K562 (cell line): ENCODE results near the gene NOLC1. TPM values are rescaled to one million over a fixed set of nuclear protein-coding genes. Genes with fewer than 3 reads are reported as not detected.

Experiments
- BHLHE40 ChIP-seq: IDR thresholded peaks from 2 replicates; pipeline ENCODE4 v1.6.1; 2011; ENCODE audit warnings: low read length, improper control_type of control experiment
- CHD1 ChIP-seq: fragments of 200-600 bp; sonication (generic); IDR thresholded peaks from one replicate; pipeline ENCODE4 v1.6.1; 2012; ENCODE audit warnings: mild to moderate bottlenecking, moderate library complexity, low read length, inconsistent platforms
- GABPB1 ChIP-seq: sonication (generic); formaldehyde crosslinking; IDR thresholded peaks from 2 replicates; pipeline ENCODE4 v1.8.0; 2022; ENCODE audit warnings: mild to moderate bottlenecking, missing genetic modification reagents
- PHF8 ChIP-seq: fragments of 200-600 bp; sonication (generic); IDR thresholded peaks from 2 replicates; pipeline ENCODE4 v1.6.1; 2012; ENCODE audit warnings: mixed run types, mild to moderate bottlenecking, inconsistent platforms, low read length, moderate library complexity, borderline replicate concordance
- RFX1 ChIP-seq: fragments of 450-650 bp; IDR thresholded peaks from 2 replicates; pipeline ENCODE4 v1.6.1; 2016; ENCODE audit warnings: mild to moderate bottlenecking, moderate library complexity
- SMARCA4 ChIP-seq: fragments of 450-650 bp; IDR thresholded peaks from 2 replicates; pipeline ENCODE4 v1.6.1; 2016
- YY1 ChIP-seq, 3 experiments: IDR thresholded peaks; 2 replicates each; pipeline ENCODE4 v1.6.1; 2011; ENCODE audit warnings: low read length in 2 of 3, mild to moderate bottlenecking in 2 of 3, moderate library complexity in 2 of 3, borderline replicate concordance in 1 of 3, control low read depth in 1 of 3, low read depth in 1 of 3; ENCODE audit not compliant: insufficient read depth in 3 of 3, insufficient replicate concordance in 2 of 3, control insufficient read depth in 1 of 3, insufficient read length in 1 of 3; ENCODE audit errors: extremely low read depth in 1 of 3
- ZBTB33 ChIP-seq: sonication (generic); formaldehyde crosslinking; IDR thresholded peaks from 2 replicates; pipeline ENCODE4 v1.8.1; 2023; ENCODE audit warnings: mild to moderate bottlenecking, missing genetic modification reagents
- polyA plus RNA-seq, 8 experiments: library from polyadenylated mRNA; depleted of rRNA in 4 of 8; stranded (reverse) in 5 of 8; unstranded in 3 of 8; fragments of >200 nt; fragmentation: Nextera tagmentation in 2 of 8; fragmentation: Illumina TruSeq in 1 of 8; extraction: Ambion mirVana in 2 of 8; extraction: Trizol in 1 of 8; gene quantifications; 2 replicates each; pipeline versions ENCODE4 v1.2.1 to v1.2.3, GENCODE V29; 2011 to 2014; ENCODE audit warnings: inconsistent platforms in 1 of 8, missing spikeins in 1 of 8
- total RNA-seq, 7 experiments: library from RNA; depleted of rRNA in 6 of 7; stranded (reverse); fragments of >200 nt in 6 of 7; fragmentation: Illumina TruSeq in 2 of 7; extraction: Trizol in 2 of 7; gene quantifications; 2 replicates each; pipeline versions ENCODE4 v1.2.1 to v1.2.3, GENCODE V29; 2011 to 2021; ENCODE audit warnings: low replicate concordance in 1 of 7
- TF ChIP-seq, protein P1 (sequence below): fragments of 200-800 bp; sonication (Bioruptor generic); IDR thresholded peaks from 2 replicates; pipeline ENCODE4 v1.6.1; 2017; ENCODE audit warnings: missing genetic modification characterization, missing compliant biosample characterization
- TF ChIP-seq, protein P2 (sequence below): fragments of 450-650 bp; IDR thresholded peaks from 2 replicates; pipeline ENCODE4 v1.6.1; 2016; ENCODE audit warnings: mild to moderate bottlenecking, moderate library complexity

Gene NOLC1
- total and polyA plus RNA-seq, 9 of the 15 experiments (the other 6 are each of a cell fraction or from before 2014, with no cell fraction given) = 102 to 310 (median 165) TPM

DNA sequence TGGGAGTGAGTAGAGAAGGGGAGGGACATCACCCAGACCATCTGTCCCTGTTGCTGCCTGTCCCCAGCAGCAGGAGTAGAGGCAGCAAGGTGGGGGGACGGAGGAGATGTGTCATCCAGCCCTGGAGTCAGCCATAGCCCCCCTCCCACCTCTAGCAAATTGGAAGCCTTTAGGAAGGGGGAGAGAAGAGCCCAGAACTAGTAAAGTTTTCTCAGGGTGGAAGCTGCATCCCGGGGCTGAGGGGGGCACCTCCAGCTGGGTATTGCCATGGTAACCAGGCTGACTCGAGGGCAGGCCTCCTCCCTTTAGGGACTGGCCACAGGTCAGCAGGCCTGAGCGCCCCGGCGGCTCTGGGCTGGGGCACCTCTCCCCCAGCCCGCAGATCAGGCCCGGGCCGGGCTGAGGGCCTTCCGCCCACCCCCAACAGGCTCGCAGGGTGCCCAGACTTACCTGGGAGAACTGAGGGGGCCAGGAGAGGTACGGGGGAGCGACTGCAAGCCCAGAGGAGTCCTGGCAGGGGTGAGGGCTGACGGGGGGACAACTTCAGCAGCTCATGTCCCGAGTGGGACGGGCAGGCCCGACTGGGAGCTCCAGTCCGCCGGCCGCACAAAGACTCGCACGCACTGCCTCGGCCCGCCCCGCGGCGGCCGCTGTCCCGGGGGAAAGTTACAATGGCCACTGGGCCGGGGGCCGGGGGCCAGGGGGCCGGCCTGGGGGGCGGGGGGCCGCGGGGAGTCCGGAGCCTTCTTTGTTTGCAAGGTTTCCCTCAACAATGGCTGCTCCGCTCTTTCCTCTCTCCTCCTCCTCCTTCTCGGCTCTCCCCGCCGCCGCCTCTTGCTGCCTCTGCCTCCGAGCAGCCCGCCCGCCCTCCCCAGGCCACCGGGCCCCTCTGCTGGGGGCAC is 38.0 kb upstream of the NOLC1 start (continued):
- TF ChIP-seq, protein P1, sequence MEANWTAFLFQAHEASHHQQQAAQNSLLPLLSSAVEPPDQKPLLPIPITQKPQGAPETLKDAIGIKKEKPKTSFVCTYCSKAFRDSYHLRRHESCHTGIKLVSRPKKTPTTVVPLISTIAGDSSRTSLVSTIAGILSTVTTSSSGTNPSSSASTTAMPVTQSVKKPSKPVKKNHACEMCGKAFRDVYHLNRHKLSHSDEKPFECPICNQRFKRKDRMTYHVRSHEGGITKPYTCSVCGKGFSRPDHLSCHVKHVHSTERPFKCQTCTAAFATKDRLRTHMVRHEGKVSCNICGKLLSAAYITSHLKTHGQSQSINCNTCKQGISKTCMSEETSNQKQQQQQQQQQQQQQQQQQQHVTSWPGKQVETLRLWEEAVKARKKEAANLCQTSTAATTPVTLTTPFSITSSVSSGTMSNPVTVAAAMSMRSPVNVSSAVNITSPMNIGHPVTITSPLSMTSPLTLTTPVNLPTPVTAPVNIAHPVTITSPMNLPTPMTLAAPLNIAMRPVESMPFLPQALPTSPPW (CRISPR knock-in tag) = peak; percentile 62
- TF ChIP-seq BHLHE40 (no peak), YY1 (IDR thresholded peaks at IDR 0.05; ENCODE audit: borderline replicate concordance in 1 of 3, control insufficient read depth in 1 of 3, extremely low read depth in 1 of 3, insufficient read depth in 3 of 3, insufficient read length in 1 of 3, insufficient replicate concordance in 2 of 3, low read depth in 1 of 3, low read length in 2 of 3) (peak in 1 of 3 experiments; percentile 29), ZBTB33 (no peak), CHD1 (peak; percentile 63), SMARCA4 (0 out of 2 replicates have a peak, but pooled peaks have one; percentile 15), GABPB1 (CRISPR knock-in tag) (0 out of 2 replicates have a peak, but pooled peaks have one; percentile 9), PHF8 (0 out of 2 replicates have a peak, but pooled peaks have one; percentile 33), RFX1 (peak; percentile 84)
- TF ChIP-seq, protein P2, sequence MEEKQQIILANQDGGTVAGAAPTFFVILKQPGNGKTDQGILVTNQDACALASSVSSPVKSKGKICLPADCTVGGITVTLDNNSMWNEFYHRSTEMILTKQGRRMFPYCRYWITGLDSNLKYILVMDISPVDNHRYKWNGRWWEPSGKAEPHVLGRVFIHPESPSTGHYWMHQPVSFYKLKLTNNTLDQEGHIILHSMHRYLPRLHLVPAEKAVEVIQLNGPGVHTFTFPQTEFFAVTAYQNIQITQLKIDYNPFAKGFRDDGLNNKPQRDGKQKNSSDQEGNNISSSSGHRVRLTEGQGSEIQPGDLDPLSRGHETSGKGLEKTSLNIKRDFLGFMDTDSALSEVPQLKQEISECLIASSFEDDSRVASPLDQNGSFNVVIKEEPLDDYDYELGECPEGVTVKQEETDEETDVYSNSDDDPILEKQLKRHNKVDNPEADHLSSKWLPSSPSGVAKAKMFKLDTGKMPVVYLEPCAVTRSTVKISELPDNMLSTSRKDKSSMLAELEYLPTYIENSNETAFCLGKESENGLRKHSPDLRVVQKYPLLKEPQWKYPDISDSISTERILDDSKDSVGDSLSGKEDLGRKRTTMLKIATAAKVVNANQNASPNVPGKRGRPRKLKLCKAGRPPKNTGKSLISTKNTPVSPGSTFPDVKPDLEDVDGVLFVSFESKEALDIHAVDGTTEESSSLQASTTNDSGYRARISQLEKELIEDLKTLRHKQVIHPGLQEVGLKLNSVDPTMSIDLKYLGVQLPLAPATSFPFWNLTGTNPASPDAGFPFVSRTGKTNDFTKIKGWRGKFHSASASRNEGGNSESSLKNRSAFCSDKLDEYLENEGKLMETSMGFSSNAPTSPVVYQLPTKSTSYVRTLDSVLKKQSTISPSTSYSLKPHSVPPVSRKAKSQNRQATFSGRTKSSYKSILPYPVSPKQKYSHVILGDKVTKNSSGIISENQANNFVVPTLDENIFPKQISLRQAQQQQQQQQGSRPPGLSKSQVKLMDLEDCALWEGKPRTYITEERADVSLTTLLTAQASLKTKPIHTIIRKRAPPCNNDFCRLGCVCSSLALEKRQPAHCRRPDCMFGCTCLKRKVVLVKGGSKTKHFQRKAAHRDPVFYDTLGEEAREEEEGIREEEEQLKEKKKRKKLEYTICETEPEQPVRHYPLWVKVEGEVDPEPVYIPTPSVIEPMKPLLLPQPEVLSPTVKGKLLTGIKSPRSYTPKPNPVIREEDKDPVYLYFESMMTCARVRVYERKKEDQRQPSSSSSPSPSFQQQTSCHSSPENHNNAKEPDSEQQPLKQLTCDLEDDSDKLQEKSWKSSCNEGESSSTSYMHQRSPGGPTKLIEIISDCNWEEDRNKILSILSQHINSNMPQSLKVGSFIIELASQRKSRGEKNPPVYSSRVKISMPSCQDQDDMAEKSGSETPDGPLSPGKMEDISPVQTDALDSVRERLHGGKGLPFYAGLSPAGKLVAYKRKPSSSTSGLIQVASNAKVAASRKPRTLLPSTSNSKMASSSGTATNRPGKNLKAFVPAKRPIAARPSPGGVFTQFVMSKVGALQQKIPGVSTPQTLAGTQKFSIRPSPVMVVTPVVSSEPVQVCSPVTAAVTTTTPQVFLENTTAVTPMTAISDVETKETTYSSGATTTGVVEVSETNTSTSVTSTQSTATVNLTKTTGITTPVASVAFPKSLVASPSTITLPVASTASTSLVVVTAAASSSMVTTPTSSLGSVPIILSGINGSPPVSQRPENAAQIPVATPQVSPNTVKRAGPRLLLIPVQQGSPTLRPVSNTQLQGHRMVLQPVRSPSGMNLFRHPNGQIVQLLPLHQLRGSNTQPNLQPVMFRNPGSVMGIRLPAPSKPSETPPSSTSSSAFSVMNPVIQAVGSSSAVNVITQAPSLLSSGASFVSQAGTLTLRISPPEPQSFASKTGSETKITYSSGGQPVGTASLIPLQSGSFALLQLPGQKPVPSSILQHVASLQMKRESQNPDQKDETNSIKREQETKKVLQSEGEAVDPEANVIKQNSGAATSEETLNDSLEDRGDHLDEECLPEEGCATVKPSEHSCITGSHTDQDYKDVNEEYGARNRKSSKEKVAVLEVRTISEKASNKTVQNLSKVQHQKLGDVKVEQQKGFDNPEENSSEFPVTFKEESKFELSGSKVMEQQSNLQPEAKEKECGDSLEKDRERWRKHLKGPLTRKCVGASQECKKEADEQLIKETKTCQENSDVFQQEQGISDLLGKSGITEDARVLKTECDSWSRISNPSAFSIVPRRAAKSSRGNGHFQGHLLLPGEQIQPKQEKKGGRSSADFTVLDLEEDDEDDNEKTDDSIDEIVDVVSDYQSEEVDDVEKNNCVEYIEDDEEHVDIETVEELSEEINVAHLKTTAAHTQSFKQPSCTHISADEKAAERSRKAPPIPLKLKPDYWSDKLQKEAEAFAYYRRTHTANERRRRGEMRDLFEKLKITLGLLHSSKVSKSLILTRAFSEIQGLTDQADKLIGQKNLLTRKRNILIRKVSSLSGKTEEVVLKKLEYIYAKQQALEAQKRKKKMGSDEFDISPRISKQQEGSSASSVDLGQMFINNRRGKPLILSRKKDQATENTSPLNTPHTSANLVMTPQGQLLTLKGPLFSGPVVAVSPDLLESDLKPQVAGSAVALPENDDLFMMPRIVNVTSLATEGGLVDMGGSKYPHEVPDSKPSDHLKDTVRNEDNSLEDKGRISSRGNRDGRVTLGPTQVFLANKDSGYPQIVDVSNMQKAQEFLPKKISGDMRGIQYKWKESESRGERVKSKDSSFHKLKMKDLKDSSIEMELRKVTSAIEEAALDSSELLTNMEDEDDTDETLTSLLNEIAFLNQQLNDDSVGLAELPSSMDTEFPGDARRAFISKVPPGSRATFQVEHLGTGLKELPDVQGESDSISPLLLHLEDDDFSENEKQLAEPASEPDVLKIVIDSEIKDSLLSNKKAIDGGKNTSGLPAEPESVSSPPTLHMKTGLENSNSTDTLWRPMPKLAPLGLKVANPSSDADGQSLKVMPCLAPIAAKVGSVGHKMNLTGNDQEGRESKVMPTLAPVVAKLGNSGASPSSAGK = no peak
